ENCODE results near the gene SCYGR6. TPM values are rescaled to one million over a fixed set of nuclear protein-coding genes. Genes with fewer than 3 reads are reported as not detected.

The SCYGR6 gene
- total RNA-seq, 1 donor from 2014 or later, result not detected

GRCh38 chr2:227707390-227707789 lies 17.2 kb downstream of the SCYGR6 start:
- TF ChIP-seq CTCF (IDR thresholded peaks at IDR 0.05), result no peak
- H3K27ac ChIP-seq, result no peak overlapping the region
- H3K4me3 ChIP-seq, result no peak overlapping the region
- H3K36me3 ChIP-seq, result no peaks in the 10 kb centered on the region
- H3K9me3 ChIP-seq, result no peaks in the 10 kb centered on the region
- intact Hi-C loops (cut with DNase I), result no loop called here
- no peak for ATAC-seq
- H3K27me3 ChIP-seq (ENCODE audit: low read depth), result no peaks in the 10 kb centered on the region
- H3K4me1 ChIP-seq, result peaks cover 16% of the 10 kb centered on the region
- DNase-seq, result no peak

- DNase-seq (no peak), ATAC-seq (no peak)
- Histone ChIP-seq H3K4me1 (peaks cover 16% of the 10 kb centered on the region), H3K4me3 (no peak overlapping the region), H3K27ac (no peak overlapping the region), H3K9me3 (peaks cover 3% of the 10 kb centered on the region), H3K36me3 (no peaks in the 10 kb centered on the region), H3K27me3 (ENCODE audit: low read depth) (no peaks in the 10 kb centered on the region)
- intact Hi-C loops (cut with DNase I), result no loop called here
- no peak for TF ChIP-seq CTCF (IDR thresholded peaks at IDR 0.05)
These were observed 17.7 kb downstream of the SCYGR6 start for GRCh38 chr2:227706859-227707258.

GRCh38 chr2:227703961-227704360 lies 20.6 kb downstream of the SCYGR6 start:
- H3K27me3 ChIP-seq (ENCODE audit: low read depth), result no peaks in the 10 kb centered on the region
- H3K27ac ChIP-seq, result peak overlapping the region; percentile 50
- no peak for TF ChIP-seq CTCF (IDR thresholded peaks at IDR 0.05)
- peaks cover 3% of the 10 kb centered on the region for H3K9me3 ChIP-seq
- peak; percentile 54 to 68 for ATAC-seq
- no peak overlapping the region for H3K4me3 ChIP-seq
- intact Hi-C loops (cut with DNase I), result no loop called here
- H3K4me1 ChIP-seq, result peaks cover 16% of the 10 kb centered on the region
- H3K36me3 ChIP-seq, result no peaks in the 10 kb centered on the region
- DNase-seq, result no peak

GRCh38 chr2:227703280-227703732 lies 21.3 kb downstream of the SCYGR6 start:
- TF ChIP-seq CTCF (IDR thresholded peaks at IDR 0.05), result no peak
- no peaks in the 10 kb centered on the region for H3K27me3 ChIP-seq (ENCODE audit: low read depth)
- H3K4me3 ChIP-seq, result no peak overlapping the region
- H3K27ac ChIP-seq, result peak overlapping the region; percentile 50
- ATAC-seq (peak; percentile 89 to 92), DNase-seq (no peak)
- H3K4me1 ChIP-seq, result peaks cover 16% of the 10 kb centered on the region
- H3K9me3 ChIP-seq, result peaks cover 3% of the 10 kb centered on the region
- H3K36me3 ChIP-seq, result no peaks in the 10 kb centered on the region
- intact Hi-C loops (cut with DNase I), result no loop called here

- DNase-seq (no peak), ATAC-seq (no peak)
- no peaks in the 10 kb centered on the region for H3K36me3 ChIP-seq
- H3K27ac ChIP-seq, result no peak overlapping the region
- peaks cover 3% of the 10 kb centered on the region for H3K9me3 ChIP-seq
- H3K4me1 ChIP-seq, result peaks cover 21% of the 10 kb centered on the region
- intact Hi-C loops (cut with DNase I), result no loop called here
- no peaks in the 10 kb centered on the region for H3K27me3 ChIP-seq (ENCODE audit: low read depth)
- H3K4me3 ChIP-seq, result no peak overlapping the region
- no peak for TF ChIP-seq CTCF (IDR thresholded peaks at IDR 0.05)
These were observed 23.0 kb downstream of the SCYGR6 start for GRCh38 chr2:227701556-227701955.

Data from lower lobe of right lung (tissue), 2 donors.